Stimulated activated CD8-positive, alpha-beta memory T cell treated with anti-CD3 and anti-CD28 coated beads, Interleukin-15, amount 100 ng/mL, for 4 hours (primary cell): ENCODE measurements around the gene TMEM134.
"Not testable (repeated sequence)": the region's sequence is repeated elsewhere in the genome, so short reads cannot be mapped to it uniquely, and the experiment has no call there.

Experiments
- DNase-seq, 2 donors: peaks; one replicate each; pipeline ENCODE4 v3.0.0-alpha.2; 2020; ENCODE audit warnings: low read depth in 2 of 2

Gene TMEM134

GRCh38 chr11:67438158-67438902 is 30.7 kb downstream of the TMEM134 start:
- peak; percentile 50 to 51 for DNase-seq

- no peak for DNase-seq
Observed at GRCh38 chr11:67437809-67438157, 31.3 kb downstream of the TMEM134 start.

DNA sequence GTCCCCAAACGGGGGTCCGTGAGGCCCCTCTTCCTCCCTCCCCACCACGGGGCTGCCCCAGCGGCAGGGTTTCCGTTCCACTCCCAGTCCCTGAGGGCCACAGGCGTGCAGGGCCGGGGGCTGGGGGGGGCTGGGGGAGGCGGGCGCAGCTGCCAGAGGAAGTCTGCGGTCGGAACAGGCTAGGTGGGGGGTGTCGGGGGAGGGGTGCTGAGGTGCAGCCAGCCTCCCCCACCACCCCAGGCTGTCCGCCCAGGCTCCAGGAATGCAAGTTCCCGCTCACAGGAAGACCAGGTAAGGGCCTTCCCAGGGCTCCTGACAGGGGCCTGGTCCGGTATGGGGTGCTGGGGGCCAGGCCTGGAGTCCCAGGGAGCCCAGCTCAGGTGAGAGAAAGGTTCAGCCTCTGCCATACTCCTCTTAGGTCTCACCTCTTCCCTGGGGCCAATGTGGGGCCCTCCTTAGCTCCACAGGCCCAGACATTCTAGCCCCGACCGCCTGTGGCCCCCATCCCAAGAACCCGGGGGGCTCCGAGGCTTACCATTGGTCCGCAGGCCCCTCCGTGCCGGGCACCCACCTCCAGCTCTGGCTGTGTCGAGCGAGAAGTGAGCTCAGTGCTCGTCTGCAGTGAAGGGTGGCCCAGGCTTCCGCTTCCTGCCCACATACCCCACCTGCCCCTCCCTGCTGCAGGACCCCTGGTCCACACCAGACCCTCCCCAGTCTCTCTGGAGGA is 31.8 kb downstream of the TMEM134 start, which contains the start of gene PTPRCAP:
Gene PTPRCAP, minus strand, starts transcription at position 601 of the 727 bp plus-strand sequence. Its CDS starts 63 bp downstream, at position 538.
- peak; percentile 57 to 60 for DNase-seq

DNA sequence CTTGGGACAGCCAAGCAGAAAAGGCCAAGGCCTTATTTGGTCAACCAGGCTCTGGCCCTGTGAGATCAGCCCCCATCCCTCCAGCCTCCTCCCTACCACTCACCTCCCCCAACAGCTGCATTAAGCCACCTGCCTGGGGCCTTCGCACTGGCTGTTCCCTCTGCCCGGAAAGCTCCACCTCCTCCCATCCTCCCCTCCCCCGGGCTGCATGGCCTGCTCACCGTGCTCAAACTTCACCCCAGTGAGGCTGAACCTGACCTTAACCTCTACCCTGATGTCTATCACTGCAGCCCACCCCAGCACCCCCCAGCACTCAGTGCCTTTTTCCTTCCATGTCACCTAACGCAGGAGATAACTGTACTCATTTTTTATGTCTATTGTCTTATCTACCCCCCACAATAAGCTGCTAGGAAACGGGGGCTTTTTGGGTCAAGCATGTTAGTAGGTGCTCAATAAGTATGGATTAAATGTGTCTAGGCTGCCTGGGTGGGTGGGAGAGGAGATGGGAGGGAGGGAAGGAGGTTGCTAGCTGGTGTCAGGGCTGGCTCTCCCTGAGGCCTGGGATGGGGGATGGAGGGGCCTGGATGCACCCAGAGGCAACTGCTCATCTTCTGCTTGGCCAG is 32.5 kb downstream of the TMEM134 start:
- DNase-seq = peak in 1 of 2 donors; percentile 35

DNA sequence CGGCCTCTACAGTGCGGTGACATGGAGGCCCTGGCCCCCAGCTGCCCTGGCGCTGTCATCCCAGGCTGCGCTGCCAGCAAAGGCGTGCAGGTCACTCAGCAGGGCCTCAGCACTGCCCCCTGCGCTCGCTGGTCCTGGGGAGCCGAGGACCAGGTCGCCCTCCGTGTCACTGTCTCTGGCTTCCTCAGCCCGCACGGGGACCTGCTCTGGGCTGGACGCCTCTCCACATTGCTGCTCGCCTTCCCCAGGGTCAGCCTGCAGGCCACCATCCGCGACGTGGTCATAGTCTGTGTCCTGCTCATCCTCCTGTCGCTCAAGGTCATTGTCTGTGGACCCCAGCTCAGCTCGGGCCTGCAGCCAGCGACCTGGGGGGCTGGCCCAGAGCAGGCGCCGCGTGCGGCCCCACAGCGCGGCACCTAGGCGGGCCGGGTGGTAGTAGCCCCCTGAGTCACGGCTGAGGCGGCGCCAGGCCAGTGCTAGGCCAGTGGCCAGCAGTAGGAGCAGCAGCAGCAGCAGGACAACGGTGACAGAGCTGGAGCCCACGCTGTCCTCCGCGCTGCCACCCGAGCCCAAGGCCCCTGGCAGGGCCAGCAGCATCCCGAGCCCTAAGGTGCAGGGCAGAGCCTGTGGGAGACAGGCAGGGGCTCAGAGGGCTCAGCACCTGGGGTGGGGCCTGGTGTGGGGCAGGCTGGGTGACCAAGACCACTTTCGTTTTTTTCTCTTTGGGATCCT is 33.2 kb downstream of the TMEM134 start:
- no peak for DNase-seq

GRCh38 chr11:67435031-67435726 is 33.9 kb downstream of the TMEM134 start:
- DNase-seq = no peak

DNA sequence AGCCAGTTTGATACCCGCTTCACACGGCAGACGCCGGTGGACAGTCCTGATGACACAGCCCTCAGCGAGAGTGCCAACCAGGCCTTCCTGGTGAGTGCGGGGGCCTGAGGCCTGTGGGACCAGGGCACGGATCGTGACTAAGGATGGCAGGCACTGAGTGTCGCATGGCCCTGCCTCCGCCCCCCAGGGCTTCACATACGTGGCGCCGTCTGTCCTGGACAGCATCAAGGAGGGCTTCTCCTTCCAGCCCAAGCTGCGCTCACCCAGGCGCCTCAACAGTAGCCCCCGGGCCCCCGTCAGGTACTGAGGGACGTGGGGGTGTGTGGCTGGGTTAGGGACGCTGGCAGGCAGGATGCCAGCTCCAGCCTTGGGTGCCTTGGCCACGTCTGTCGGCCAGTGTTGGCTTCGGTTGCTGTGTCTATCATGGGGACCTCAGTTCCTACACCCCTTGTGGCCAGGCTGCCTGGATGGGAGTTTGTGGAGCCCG is 34.6 kb downstream of the TMEM134 start:
- DNase-seq = no peak

GRCh38 chr11:67433536-67434394 is 35.3 kb downstream of the TMEM134 start:
- no peak for DNase-seq

- no peak for DNase-seq
Observed at GRCh38 chr11:67432655-67433349, 36.2 kb downstream of the TMEM134 start.

DNA sequence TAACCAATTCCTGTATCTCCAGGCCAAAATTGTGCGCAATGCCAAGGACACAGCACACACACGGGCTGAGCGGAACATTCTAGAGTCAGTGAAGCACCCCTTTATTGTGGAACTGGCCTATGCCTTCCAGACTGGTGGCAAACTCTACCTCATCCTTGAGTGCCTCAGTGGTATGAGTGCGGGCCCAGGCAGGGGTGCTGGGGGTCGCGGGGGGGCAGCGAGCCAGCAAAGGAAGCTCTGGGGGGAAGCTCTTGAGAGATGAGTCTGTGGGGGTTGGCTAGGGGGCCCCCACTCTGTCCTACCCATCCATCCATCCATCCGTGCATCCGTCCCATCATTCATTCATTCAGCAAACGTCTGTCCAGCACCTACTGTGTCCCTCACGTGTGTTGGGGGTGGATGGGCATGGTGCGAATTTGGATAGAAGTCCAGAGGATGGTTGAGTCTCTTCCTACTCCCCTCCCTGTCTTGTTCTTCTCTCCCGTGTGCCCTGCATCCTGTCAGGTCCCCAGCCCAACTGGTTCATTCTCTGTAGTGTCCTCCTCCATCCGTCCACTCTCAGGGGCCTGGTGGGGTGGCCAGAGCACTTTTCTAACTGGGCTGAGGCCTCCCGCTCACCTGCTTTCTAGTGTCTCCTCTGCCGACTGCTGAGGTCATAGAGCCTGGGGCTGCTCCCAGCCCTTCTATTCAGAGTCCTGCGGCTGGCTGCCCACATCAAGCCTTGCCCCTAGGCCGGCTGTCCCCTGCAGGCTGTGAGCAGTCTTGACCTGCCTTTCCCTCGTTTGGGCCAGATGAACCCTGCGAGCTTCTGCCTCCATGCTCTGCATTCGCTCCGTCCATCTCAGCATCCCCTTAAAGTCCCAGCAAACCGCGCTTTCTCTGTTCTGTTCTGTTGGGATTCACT is 37.5 kb downstream of the TMEM134 start:
- DNase-seq = no peak

- no peak for DNase-seq
Observed at GRCh38 chr11:67429722-67430121, 39.3 kb downstream of the TMEM134 start.

GRCh38 chr11:67429038-67429668 is 39.9 kb downstream of the TMEM134 start:
- DNase-seq = no peak

DNA sequence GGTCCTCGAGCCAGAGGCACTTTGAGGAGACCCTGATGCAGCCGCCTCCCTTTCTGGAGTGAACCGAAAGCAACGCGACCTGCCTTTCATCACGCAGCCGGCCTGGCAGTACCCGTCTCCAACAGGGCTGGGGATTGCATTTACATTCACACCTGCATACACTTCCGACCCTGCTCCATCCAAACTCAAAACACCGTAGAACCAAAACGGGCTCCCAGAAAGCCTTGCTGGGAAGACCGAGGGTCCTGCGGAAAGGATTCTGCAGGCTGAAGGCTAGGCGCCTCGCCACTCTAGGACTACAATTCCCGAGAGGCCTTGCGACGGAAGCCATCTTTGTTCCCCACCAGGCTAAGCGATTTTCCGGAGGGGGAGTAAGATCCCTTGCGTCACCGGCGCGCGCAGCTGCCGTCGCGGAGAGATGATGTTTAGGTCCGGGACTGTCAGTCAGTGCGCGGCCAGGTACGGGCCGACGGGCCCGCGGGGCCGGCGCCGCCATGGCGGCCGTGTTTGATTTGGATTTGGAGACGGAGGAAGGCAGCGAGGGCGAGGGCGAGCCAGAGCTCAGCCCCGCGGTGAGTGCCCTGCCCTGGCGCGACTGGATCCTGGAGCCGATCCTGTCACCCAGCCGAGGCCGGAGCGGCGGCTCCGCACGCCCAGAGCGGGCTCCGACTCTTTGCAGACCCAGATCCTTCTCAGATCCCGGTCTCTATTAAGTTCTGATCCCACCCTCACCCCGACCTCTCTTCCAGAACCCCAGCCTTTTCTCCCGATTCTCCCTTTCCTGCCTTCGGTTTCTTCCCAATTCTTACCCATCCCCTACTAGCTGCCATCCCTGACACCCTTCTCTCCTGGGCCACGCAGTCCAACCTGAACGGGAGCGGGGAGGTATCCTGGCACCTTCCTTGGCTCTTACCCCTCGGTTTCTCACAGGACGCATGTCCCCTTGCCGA is 40.7 kb downstream of the TMEM134 start, which contains the start of gene RPS6KB2:
Gene RPS6KB2, plus strand, starts transcription at position 443 of the 950 bp plus-strand sequence. Its CDS starts 52 bp downstream, at position 495.
- DNase-seq = peak; percentile 98

DNA sequence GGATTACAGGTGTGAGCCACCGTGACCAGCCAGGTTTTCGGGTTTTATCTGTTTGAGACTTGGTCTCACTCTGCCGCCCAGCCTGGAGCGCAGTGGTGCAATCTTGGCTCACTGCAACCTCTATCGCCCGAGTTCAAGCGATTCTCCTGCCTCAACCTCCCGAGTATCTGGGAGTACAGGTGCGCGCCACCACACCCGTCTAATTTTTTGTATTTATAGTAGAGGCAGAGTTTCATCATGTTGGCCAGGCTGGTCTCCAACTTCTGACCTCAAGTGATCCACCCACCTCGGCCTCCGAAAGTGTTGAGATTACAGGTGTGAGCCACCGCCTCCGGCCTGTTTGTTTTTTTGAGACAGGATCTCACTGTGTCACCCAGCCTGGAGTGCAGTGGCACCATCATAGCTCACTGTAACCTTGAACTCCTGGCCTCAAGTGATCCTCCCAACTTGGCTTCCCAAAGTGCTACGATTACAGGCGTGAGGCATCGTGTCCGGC is 41.6 kb downstream of the TMEM134 start:
- DNase-seq = not testable (repeated sequence)

DNA sequence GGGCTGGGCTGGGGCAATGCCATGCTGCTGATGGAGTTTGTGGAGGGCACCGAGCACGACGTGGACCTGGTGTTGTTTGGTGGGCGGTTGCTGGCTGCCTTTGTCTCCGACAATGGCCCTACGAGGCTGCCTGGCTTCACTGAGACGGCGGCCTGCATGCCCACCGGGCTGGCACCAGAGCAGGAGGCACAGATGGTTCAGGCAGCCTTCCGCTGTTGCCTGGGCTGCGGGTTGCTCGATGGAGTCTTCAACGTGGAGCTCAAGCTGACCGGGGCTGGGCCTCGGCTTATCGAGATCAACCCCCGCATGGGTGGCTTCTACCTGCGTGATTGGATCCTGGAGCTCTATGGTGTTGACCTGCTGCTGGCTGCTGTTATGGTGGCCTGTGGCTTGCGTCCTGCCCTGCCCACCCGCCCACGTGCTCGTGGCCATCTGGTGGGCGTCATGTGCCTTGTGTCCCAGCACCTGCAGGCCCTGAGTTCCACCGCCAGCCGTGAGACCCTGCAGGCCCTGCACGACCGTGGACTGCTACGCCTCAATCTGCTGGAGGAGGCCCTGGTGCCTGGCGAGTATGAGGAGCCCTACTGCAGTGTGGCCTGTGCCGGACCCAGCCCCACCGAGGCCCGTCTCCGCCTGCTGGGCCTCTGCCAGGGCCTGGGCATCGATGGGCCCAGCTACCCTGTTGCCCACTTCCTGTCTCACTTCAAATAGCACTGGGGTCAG is 45.0 kb downstream of the TMEM134 start:
- no peak for DNase-seq

DNA sequence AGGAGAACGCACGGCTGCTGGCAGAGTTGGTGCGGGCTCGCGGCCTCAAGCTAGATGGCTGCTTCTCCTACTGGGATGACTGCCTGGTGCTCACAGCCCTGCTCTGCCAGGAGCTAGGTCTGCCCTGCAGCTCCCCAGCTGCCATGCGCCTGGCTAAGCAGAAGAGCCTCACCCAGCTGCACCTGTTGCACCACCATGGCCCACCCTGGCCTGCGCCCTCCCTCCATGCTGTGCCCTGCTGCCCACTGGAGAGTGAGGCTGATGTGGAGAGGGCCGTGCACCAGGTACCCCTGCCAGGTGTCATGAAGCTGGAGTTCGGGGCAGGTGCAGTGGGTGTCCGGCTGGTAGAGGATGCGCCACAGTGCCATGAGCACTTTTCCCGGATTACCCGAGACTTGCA is 45.6 kb downstream of the TMEM134 start:
- DNase-seq = no peak
